Upper lobe of left lung (tissue), 6 donors: Measurements from ENCODE around the gene FBXW10. TPM values are rescaled to one million over a fixed set of nuclear protein-coding genes. Genes with fewer than 3 reads are reported as not detected.
"Not testable (repeated sequence)": the region's sequence is repeated elsewhere in the genome, so short reads cannot be mapped to it uniquely, and the experiment has no call there.

Source experiments
- ATAC-seq, 2 donors: fragments of 200-7000 bp; cut with Tn5 transposase; one replicate each; pipeline ENCODE4 v1.9.1; 2022; ENCODE audit warnings: mild to moderate bottlenecking in 2 of 2, moderate library complexity in 2 of 2; ENCODE audit not compliant: low FRiP score in 2 of 2
- DNase-seq, 2 donors: peaks; one replicate each; pipeline ENCODE4 v3.0.0-alpha.2; 2019 to 2020
- H3K27ac ChIP-seq, 4 donors: fragments of 200-600 bp; sonication (generic); one replicate each; pipeline ENCODE4 v1.5.1; 2016 to 2019
- H3K27me3 ChIP-seq, 4 donors: fragments of 200-600 bp; sonication (generic); one replicate each; pipeline ENCODE4 v1.5.1; 2017 to 2019
- H3K36me3 ChIP-seq, 4 donors: fragments of 200-600 bp; sonication (generic); one replicate each; pipeline ENCODE4 v1.5.1; 2016 to 2019
- H3K4me1 ChIP-seq, 4 donors: fragments of 200-600 bp; sonication (generic); one replicate each; pipeline ENCODE4 v1.5.1; 2018 to 2019
- H3K4me3 ChIP-seq, 4 donors: fragments of 200-600 bp; sonication (generic); one replicate each; pipeline ENCODE4 v1.5.1; 2017 to 2019; ENCODE audit warnings: mild to moderate bottlenecking in 2 of 4, moderate library complexity in 1 of 4
- H3K9me3 ChIP-seq, 4 donors: fragments of 200-600 bp; sonication (generic); one replicate each; pipeline ENCODE4 v1.5.1; 2018 to 2019
- EP300 ChIP-seq, 4 donors: sonication (generic); formaldehyde crosslinking; IDR thresholded peaks; one replicate each; pipeline ENCODE4 v1.5.1; 2017; ENCODE audit warnings: antibody characterized with exemption in 4 of 4, control low read depth in 2 of 4
- WGBS, 2 donors: methylation state at CpG; one replicate each; pipeline ENCODE4 v1.1.5; 2017 to 2018; 5-methylcytosine and 5-hydroxymethylcytosine counted together
- total RNA-seq, 6 donors: library from RNA; depleted of rRNA in 4 of 6; stranded (reverse); fragments of >200 nt in 4 of 6; gene quantifications; one replicate each; pipeline versions ENCODE4 v1.1.0 to v1.2.1, GENCODE V29; 2016 to 2021
- TF ChIP-seq, protein P1 (sequence below), 6 experiments: fragments of 450-650 bp in 4 of 6; fragments of 200-600 bp in 2 of 6; sonication (generic) in 2 of 6; IDR thresholded peaks; one replicate each; pipeline ENCODE4 v1.5.1; 2016 to 2019; ENCODE audit warnings: antibody characterized with exemption in 6 of 6
- donor health status: DM: no; HTN: no; CAD: no; lungs with moderate emphysema.
- donor health status: DM: no; HTN: yes; CAD: no; lungs with severe emphysema.

Gene FBXW10
- 1 to 10 TPM in 1 of 6 donors, under 1 TPM in 3, not detected in 2; 0.15 to 2.7 (median 0.47) TPM for total RNA-seq

GRCh38 chr17:18743699-18744421 lies at the start of gene FBXW10:
FBXW10 (plus strand) TSS chr17:18744054; CDS start chr17:18744245, 191 bp downstream.
- H3K4me3 ChIP-seq, H3K27ac ChIP-seq, DNase-seq, H3K9me3 ChIP-seq, H3K4me1 ChIP-seq, H3K36me3 ChIP-seq, H3K27me3 ChIP-seq: not testable (repeated sequence)
- WGBS, 2 donors, result 38 to 41% methylated on average over 7 to 8 of the region's 10 CpGs
- ATAC-seq, result peak in 1 of 2 donors; percentile 72

- not testable (repeated sequence) for H3K27ac ChIP-seq, H3K4me1 ChIP-seq, H3K4me3 ChIP-seq, DNase-seq, H3K36me3 ChIP-seq, H3K9me3 ChIP-seq, H3K27me3 ChIP-seq, ATAC-seq
- 53 to 83% methylated on average over 2 of the region's 2 CpGs for WGBS, 2 donors
Measured at GRCh38 chr17:18695143-18695542, 48.7 kb upstream of the FBXW10 start.

GRCh38 chr17:18698473-18699103 lies 45.3 kb upstream of the FBXW10 start:
- not testable (repeated sequence) for ATAC-seq, H3K4me1 ChIP-seq, H3K9me3 ChIP-seq, DNase-seq, H3K36me3 ChIP-seq, H3K27me3 ChIP-seq
- WGBS, 2 donors, result 55 to 56% methylated on average over 8 of the region's 8 CpGs
- H3K27ac ChIP-seq, result peak overlapping the region in 1 of 4 donors; percentile 50
- H3K4me3 ChIP-seq, result peak overlapping the region; percentile 16 to 58 (median 51)

DNA sequence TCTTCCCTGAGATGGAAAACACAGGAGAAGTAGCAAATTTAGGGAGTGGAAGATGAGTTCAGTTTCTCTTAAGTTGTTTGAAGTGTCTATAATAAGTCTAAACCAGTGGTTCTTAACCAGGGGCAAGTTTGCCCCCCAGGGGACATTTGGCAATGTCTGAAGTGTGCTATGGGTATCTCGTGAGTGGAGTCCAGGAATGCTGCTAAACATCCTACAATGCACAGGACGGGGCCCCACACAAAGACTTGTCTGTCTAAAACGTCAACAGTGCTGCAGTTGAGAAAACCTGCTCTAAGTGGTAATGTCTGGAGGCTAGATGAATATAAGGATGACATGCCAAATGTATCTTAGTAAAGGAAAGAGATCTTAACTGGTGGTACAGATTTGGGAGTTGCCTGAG lies 37.9 kb upstream of the FBXW10 start:
- not testable (repeated sequence) for ATAC-seq, H3K27me3 ChIP-seq, H3K4me1 ChIP-seq, H3K9me3 ChIP-seq, H3K27ac ChIP-seq, H3K36me3 ChIP-seq, DNase-seq, H3K4me3 ChIP-seq
- 82 to 94% methylated on average over 3 of the region's 3 CpGs for WGBS, 2 donors

DNA sequence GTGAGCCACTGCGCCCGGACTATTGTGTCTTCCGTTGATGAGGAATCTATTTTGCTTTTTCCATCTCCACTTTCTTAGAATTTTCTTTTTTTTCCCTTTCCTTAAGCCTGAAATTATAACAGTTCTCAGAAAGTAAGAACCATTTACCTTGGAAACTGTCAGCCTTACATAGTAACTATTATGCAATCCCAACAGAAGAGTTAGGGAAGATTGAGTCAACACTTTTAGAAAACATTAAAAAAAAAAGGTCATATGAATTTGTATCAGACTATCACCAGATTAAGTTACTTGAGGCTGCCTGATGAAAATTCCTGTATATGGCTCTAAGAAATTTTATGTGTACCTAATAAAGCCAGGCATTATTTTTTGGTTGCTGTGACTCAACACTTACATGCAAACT lies 35.6 kb upstream of the FBXW10 start:
- not testable (repeated sequence) for H3K36me3 ChIP-seq, H3K4me1 ChIP-seq, H3K27me3 ChIP-seq, H3K4me3 ChIP-seq, ATAC-seq, H3K27ac ChIP-seq, H3K9me3 ChIP-seq, DNase-seq
- WGBS, 2 donors, result 89 to 95% methylated on average over 3 of the region's 3 CpGs

GRCh38 chr17:18712354-18712999 lies 31.4 kb upstream of the FBXW10 start:
- H3K27me3 ChIP-seq, H3K36me3 ChIP-seq, H3K9me3 ChIP-seq, H3K4me3 ChIP-seq, H3K27ac ChIP-seq, H3K4me1 ChIP-seq: not testable (repeated sequence)
- TF ChIP-seq, protein P1, sequence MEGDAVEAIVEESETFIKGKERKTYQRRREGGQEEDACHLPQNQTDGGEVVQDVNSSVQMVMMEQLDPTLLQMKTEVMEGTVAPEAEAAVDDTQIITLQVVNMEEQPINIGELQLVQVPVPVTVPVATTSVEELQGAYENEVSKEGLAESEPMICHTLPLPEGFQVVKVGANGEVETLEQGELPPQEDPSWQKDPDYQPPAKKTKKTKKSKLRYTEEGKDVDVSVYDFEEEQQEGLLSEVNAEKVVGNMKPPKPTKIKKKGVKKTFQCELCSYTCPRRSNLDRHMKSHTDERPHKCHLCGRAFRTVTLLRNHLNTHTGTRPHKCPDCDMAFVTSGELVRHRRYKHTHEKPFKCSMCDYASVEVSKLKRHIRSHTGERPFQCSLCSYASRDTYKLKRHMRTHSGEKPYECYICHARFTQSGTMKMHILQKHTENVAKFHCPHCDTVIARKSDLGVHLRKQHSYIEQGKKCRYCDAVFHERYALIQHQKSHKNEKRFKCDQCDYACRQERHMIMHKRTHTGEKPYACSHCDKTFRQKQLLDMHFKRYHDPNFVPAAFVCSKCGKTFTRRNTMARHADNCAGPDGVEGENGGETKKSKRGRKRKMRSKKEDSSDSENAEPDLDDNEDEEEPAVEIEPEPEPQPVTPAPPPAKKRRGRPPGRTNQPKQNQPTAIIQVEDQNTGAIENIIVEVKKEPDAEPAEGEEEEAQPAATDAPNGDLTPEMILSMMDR (IDR thresholded peaks at IDR 0.05), result peak in 5 of 6 experiments; percentile 40 to 60 (median 57)
- ATAC-seq (peak; percentile 78 to 82), DNase-seq (peak in 1 of 2 donors; percentile 73)
- WGBS, 2 donors, result 10 to 13% methylated on average over 7 of the region's 7 CpGs

DNA sequence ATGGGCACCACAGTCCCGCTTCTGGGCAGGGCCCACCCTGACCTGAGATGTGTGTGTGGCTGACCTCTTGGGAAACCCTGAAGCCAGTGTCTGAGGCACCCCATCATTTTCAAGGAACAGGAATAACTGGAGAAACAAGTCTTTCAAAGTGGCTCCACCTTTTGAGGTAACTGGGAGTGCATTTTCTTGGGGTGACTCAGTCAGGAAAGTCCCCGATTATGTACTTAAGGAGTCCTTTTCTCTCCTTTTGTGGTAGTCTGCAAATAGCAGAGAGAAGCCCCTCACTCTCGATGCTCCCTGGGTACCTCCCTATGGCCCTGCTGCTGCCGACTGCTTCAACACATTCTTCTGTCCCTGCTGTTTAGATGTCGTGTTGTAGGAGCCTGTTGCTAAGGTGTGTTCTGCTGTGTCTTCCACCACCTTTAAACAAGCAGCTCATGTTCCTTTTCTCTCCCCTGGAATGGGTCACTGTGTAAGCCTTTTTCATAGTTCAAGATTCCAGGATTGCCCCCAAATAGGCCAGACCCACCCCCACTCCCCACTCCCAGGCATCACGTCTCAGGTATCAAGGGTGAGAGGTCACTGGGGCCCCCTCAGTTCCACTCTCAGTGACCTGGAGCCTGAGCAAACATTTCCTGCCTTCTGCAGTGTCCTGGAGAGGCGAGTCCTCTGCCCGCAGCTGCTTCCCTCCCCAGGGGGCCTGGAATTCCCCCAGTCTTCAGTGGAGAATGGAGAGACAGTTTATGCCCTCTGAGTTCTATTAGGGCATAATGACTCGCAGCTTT lies 25.0 kb upstream of the FBXW10 start:
- peak in 1 of 2 donors; percentile 69 for ATAC-seq
- peak in 1 of 2 donors; percentile 35 for DNase-seq
- H3K9me3 ChIP-seq, H3K36me3 ChIP-seq, H3K27me3 ChIP-seq, H3K4me3 ChIP-seq, H3K4me1 ChIP-seq: not testable (repeated sequence)
- H3K27ac ChIP-seq, result peak overlapping the region in 3 of 4 donors; percentile 11 to 59 (median 35)
- WGBS, 2 donors, result 54 to 68% methylated on average over 7 to 8 of the region's 9 CpGs
- TF ChIP-seq EP300 (IDR thresholded peaks at IDR 0.05), result peak in 2 of 4 donors; percentile 34 to 43

DNA sequence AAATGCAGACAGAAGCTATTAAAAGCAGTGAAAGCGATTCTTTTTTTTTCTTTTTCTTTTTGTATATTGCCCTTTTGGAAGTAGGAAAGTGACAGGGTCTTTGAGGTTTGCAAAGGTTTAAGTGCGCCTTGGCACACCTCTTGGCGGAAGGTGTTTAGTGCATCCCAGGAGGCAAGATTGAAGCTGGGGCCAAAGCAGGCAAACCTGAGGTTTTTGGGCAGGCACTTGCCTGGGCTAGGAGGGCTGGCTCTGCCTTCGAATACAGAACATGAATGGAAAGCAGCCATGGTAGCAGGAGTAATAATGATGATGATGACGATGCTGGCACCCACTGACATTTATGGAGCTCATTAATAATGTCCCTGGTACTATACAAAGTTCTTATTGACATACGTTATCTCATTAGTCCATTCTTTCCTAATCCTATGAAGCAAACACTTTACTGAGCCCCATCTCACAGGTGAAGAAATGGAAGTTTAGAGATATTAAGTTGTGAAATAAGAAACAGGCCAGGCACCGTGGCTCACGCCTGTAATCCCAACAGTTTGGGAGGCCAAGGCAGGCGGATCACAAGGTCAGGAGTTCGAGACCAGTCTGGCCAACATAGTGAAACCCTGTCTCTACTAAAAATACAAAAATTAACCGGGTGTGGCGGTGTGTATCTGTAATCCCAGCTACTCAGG lies 24.3 kb upstream of the FBXW10 start:
- DNase-seq, H3K4me3 ChIP-seq, H3K4me1 ChIP-seq, H3K36me3 ChIP-seq, ATAC-seq, H3K9me3 ChIP-seq, H3K27me3 ChIP-seq: not testable (repeated sequence)
- H3K27ac ChIP-seq, result peak overlapping the region in 3 of 4 donors; percentile 11 to 59 (median 35)
- WGBS, 2 donors, result 78 to 85% methylated on average over 11 to 12 of the region's 12 CpGs

DNA sequence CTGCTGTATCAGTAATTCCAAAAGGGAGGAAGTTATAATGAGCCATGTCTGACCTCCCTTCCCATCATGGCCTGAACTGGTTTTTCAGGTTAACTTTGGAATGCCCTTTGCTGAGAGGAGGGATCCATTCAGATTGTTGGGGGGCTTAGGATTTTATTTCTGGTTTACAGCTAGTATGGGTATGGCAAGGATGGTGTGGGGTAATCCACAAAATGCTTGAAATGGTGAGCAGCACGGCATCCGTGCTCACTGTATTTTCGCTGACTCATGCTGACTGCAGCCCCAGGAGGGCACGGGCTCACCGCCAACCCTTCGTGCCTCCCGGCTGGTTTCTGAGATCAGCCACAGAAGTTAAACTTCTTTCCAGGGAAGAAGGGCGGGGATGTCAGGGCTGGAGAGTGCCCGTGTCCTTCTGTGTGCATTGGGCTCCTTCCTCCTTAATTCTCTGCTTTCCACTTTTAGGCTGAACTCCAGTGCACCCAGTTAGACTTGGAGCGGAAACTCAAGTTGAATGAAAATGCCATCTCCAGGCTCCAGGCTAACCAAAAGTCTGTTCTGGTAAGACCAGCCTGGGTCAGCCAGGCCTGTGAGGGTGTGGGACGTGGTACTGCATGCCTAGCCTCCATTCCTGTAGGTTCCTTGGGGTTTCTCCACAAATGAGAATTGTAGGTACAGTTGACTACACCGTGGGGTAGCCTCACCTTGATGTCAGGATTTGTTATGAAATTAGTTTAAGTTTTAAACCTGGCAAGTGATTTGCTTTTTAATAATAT lies 21.9 kb upstream of the FBXW10 start:
- H3K4me1 ChIP-seq, H3K4me3 ChIP-seq, H3K9me3 ChIP-seq, H3K36me3 ChIP-seq, H3K27me3 ChIP-seq, DNase-seq, H3K27ac ChIP-seq: not testable (repeated sequence)
- 72 to 88% methylated on average over 1 to 2 of the region's 12 CpGs for WGBS, 2 donors
- ATAC-seq, result peak; percentile 28 to 54
